HEK293 (cell line): ENCODE results near the gene ST7.

Experiments
- FEZF1 ChIP-seq: fragments of 450-650 bp; formaldehyde crosslinking; IDR thresholded peaks from 2 replicates; pipeline ENCODE4 v1.5.1; 2016; ENCODE audit warnings: missing biosample characterization, missing genetic modification characterization
- IKZF3 ChIP-seq: fragments of 450-650 bp; IDR thresholded peaks from 2 replicates; pipeline ENCODE4 v1.5.0; 2018; ENCODE audit warnings: missing biosample characterization, mild to moderate bottlenecking, missing genetic modification characterization, moderate library complexity
- KLF17 ChIP-seq: fragments of 450-650 bp; formaldehyde crosslinking; IDR thresholded peaks from 2 replicates; pipeline ENCODE4 v1.5.1; 2016; ENCODE audit warnings: missing biosample characterization, missing genetic modification characterization
- OSR2 ChIP-seq: fragments of 450-650 bp; formaldehyde crosslinking; IDR thresholded peaks from 2 replicates; pipeline ENCODE4 v1.5.1; 2016; ENCODE audit warnings: missing biosample characterization, missing genetic modification characterization
- PRDM1 ChIP-seq: fragments of 450-650 bp; formaldehyde crosslinking; IDR thresholded peaks from 2 replicates; pipeline ENCODE4; 2016; ENCODE audit warnings: missing biosample characterization, missing genetic modification characterization
- SETDB1 ChIP-seq: IDR thresholded peaks from one replicate; pipeline ENCODE4 v1.6.1; 2017; ENCODE audit warnings: mild to moderate bottlenecking, low read length, moderate library complexity, mixed read lengths; ENCODE audit not compliant: insufficient read length
- SP7 ChIP-seq: fragments of 450-650 bp; formaldehyde crosslinking; IDR thresholded peaks from 2 replicates; pipeline ENCODE4 v1.5.1; 2016; ENCODE audit warnings: missing biosample characterization, missing genetic modification characterization
- ZBTB17 ChIP-seq: fragments of 450-650 bp; formaldehyde crosslinking; IDR thresholded peaks from 2 replicates; pipeline ENCODE4 v1.5.1; 2016; ENCODE audit warnings: missing biosample characterization, missing genetic modification characterization
- ZBTB21 ChIP-seq: fragments of 450-650 bp; formaldehyde crosslinking; IDR thresholded peaks from 2 replicates; pipeline ENCODE4 v1.5.1; 2017; ENCODE audit warnings: missing biosample characterization, missing genetic modification characterization
- ZBTB44 ChIP-seq: fragments of 450-650 bp; IDR thresholded peaks from 2 replicates; pipeline ENCODE4 v1.5.1; 2018; ENCODE audit warnings: missing biosample characterization, mild to moderate bottlenecking, missing genetic modification characterization
- ZBTB48 ChIP-seq: fragments of 450-650 bp; formaldehyde crosslinking; IDR thresholded peaks from 2 replicates; pipeline ENCODE4 v1.5.1; 2016; ENCODE audit warnings: missing biosample characterization, missing genetic modification characterization
- ZBTB6 ChIP-seq: fragments of 450-650 bp; formaldehyde crosslinking; IDR thresholded peaks from 2 replicates; pipeline ENCODE4 v1.5.1; 2017; ENCODE audit warnings: missing biosample characterization, missing genetic modification characterization
- ZFP37 ChIP-seq: fragments of 450-650 bp; formaldehyde crosslinking; IDR thresholded peaks from 2 replicates; pipeline ENCODE4 v1.5.1; 2016; ENCODE audit warnings: missing biosample characterization, missing genetic modification characterization
- ZNF112 ChIP-seq: fragments of 450-650 bp; formaldehyde crosslinking; IDR thresholded peaks from 2 replicates; pipeline ENCODE4 v1.5.0; 2017; ENCODE audit warnings: missing biosample characterization, missing genetic modification characterization
- ZNF132 ChIP-seq: fragments of 450-650 bp; formaldehyde crosslinking; IDR thresholded peaks from 2 replicates; pipeline ENCODE4 v1.5.1; 2017; ENCODE audit warnings: missing biosample characterization, missing genetic modification characterization, borderline replicate concordance
- ZNF202 ChIP-seq: fragments of 450-650 bp; formaldehyde crosslinking; IDR thresholded peaks from 2 replicates; pipeline ENCODE4 v1.5.1; 2016; ENCODE audit warnings: missing biosample characterization, missing genetic modification characterization, borderline replicate concordance
- ZNF266 ChIP-seq: fragments of 450-650 bp; formaldehyde crosslinking; IDR thresholded peaks from 2 replicates; pipeline ENCODE4 v1.5.1; 2016; ENCODE audit warnings: missing biosample characterization, missing genetic modification characterization, low read depth
- ZNF324 ChIP-seq: fragments of 450-650 bp; formaldehyde crosslinking; IDR thresholded peaks from 2 replicates; pipeline ENCODE4 v1.5.1; 2016; ENCODE audit warnings: missing biosample characterization, missing genetic modification characterization
- ZNF335 ChIP-seq: fragments of 450-650 bp; formaldehyde crosslinking; conservative IDR thresholded peaks from 2 replicates; pipeline ENCODE4 v1.5.1; 2016; ENCODE audit warnings: missing biosample characterization, missing genetic modification characterization
- ZNF558 ChIP-seq: fragments of 450-650 bp; formaldehyde crosslinking; IDR thresholded peaks from 2 replicates; pipeline ENCODE4 v1.5.1; 2016; ENCODE audit warnings: missing biosample characterization, missing genetic modification characterization
- ZNF580 ChIP-seq: fragments of 450-650 bp; formaldehyde crosslinking; IDR thresholded peaks from 2 replicates; pipeline ENCODE4 v1.5.1; 2016; ENCODE audit warnings: missing biosample characterization, missing genetic modification characterization
- ZNF600 ChIP-seq: fragments of 450-650 bp; formaldehyde crosslinking; IDR thresholded peaks from 2 replicates; pipeline ENCODE4 v1.5.1; 2016; ENCODE audit warnings: missing biosample characterization, missing genetic modification characterization
- ZNF623 ChIP-seq: fragments of 450-650 bp; formaldehyde crosslinking; IDR thresholded peaks from 2 replicates; pipeline ENCODE4 v1.5.1; 2016; ENCODE audit warnings: missing biosample characterization, missing genetic modification characterization
- ZNF701 ChIP-seq: fragments of 450-650 bp; formaldehyde crosslinking; IDR thresholded peaks from 2 replicates; pipeline ENCODE4 v1.5.1; 2016; ENCODE audit warnings: missing biosample characterization, missing genetic modification characterization
- ZNF76 ChIP-seq: fragments of 450-650 bp; formaldehyde crosslinking; IDR thresholded peaks from 2 replicates; pipeline ENCODE4; 2016; ENCODE audit warnings: low read depth, missing biosample characterization, missing genetic modification characterization, borderline replicate concordance
- ZSCAN5A ChIP-seq: fragments of 450-650 bp; formaldehyde crosslinking; IDR thresholded peaks from 2 replicates; pipeline ENCODE4 v1.5.1; 2016; ENCODE audit warnings: missing biosample characterization, missing genetic modification characterization
- ZXDB ChIP-seq: fragments of 450-650 bp; formaldehyde crosslinking; IDR thresholded peaks from 2 replicates; pipeline ENCODE4 v1.5.1; 2016; ENCODE audit warnings: missing biosample characterization, missing genetic modification characterization

ST7 gene

GRCh38 chr7:117019786-117020590 is 66.7 kb downstream of the ST7 start (continued):
- TF ChIP-seq FEZF1 (tag by site-specific recombination) (peak; percentile 59), ZBTB6 (peak; percentile 100), ZBTB17 (peak; percentile 93), PRDM1 (tag by site-specific recombination) (peak; percentile 90), IKZF3 (peak; percentile 94), ZNF558 (tag by site-specific recombination) (0 out of 2 replicates have a peak, but pooled peaks have one; percentile 23), ZNF623 (tag by site-specific recombination) (0 out of 2 replicates have a peak, but pooled peaks have one; percentile 7), SP7 (tag by site-specific recombination) (peak; percentile 77), ZBTB44 (tag by site-specific recombination) (peak; percentile 99), ZBTB48 (tag by site-specific recombination) (peak; percentile 44; the same call in 1 of the 2 replicates), ZNF580 (tag by site-specific recombination) (no peak), ZNF335 (tag by site-specific recombination) (0 out of 2 replicates have a peak, but pooled peaks have one; percentile 14), ZFP37 (tag by site-specific recombination) (0 out of 2 replicates have a peak, but pooled peaks have one; percentile 43), KLF17 (tag by site-specific recombination) (0 out of 2 replicates have a peak, but pooled peaks have one; percentile 39), ZNF112 (tag by site-specific recombination) (no peak), ZBTB21 (tag by site-specific recombination) (peak; percentile 93), ZNF324 (tag by site-specific recombination) (peak; percentile 78; the same call in 1 of the 2 replicates), OSR2 (tag by site-specific recombination) (peak; percentile 99), ZNF266 (tag by site-specific recombination) (no peak), ZXDB (tag by site-specific recombination) (peak; percentile 97), ZNF202 (tag by site-specific recombination) (no peak), ZNF600 (tag by site-specific recombination) (peak; percentile 99), ZNF132 (tag by site-specific recombination) (no peak), ZNF701 (tag by site-specific recombination) (peak; percentile 74; the same call in 1 of the 2 replicates), ZSCAN5A (tag by site-specific recombination) (0 out of 2 replicates have a peak, but pooled peaks have one; percentile 29), SETDB1 (no peak), ZNF76 (tag by site-specific recombination) (0 out of 2 replicates have a peak, but pooled peaks have one; percentile 22)
